GM12801 (cell line): ENCODE results near the gene MRM2.

ENCODE experiments used
- CTCF ChIP-seq: IDR thresholded peaks from one replicate; pipeline ENCODE4 v1.5.1; 2011; ENCODE audit warnings: control low read depth; ENCODE audit not compliant: insufficient read length; ENCODE audit errors: extremely low read depth

MRM2 gene

DNA sequence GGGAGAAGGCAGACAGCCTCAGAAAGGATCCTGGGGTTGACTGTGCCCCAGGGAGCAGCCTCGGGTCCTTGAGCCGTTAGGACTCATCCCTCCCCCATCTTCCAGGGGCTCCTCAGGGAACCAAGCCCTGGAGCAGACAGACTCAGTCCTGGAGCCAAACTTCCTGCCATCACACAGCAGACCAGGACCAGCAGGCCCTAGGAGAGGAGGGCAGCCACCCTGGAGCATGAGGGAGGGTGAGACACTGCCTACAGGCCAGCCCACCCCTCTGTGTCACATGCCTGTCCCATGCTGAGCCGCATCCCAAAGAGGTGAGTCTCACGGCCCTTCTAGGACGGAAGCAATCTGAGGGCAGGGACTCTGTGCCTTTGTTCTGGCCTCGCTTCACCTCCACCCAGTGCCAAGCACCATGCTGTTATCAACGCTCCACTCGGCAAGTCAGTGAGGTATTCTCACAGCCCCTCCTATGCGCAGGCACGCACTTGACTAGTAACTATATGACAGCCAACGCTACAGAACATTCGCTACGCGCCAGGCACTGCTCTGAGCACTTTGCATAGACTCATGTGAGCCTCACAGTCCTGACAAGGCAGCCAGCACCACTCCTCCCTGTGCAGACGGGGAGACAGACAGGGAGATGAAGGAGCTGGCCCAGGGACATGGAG is 28.3 kb downstream of the MRM2 start:
- TF ChIP-seq CTCF = no peak

GRCh38 chr7:2212906-2213305 is 29.1 kb downstream of the MRM2 start:
- TF ChIP-seq CTCF = no peak

DNA sequence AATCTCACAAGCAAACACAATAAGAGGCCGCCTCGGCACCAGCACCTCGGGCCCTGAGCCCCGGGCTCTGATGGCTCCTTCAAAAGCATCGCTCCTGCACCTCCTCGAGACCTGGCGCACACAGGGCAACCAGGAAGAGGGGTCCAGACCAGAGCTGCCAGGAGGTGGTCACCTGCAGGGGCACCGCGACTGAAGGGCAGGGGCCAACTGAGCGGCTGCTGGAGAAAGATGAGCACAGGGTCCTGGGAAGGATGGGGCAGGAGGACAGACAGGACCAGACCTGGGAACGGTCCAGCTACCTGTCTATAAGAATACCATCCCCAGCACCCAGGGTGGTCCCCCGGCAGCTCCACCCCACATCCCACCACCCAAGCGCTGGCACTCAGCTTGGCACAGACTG is 30.1 kb downstream of the MRM2 start:
- TF ChIP-seq CTCF = no peak

GRCh38 chr7:2211259-2211880 is 30.6 kb downstream of the MRM2 start:
- TF ChIP-seq CTCF = no peak

- TF ChIP-seq CTCF = no peak
Observed at GRCh38 chr7:2210551-2211258, 31.3 kb downstream of the MRM2 start.

- TF ChIP-seq CTCF = no peak
Observed at GRCh38 chr7:2209961-2210323, 32.1 kb downstream of the MRM2 start.

- TF ChIP-seq CTCF = no peak
Observed at GRCh38 chr7:2209146-2209960, 32.7 kb downstream of the MRM2 start.
